Measurements from ENCODE around the gene SPG21.

Gene SPG21

GRCh38 chr15:64942356-64942755 is 47.4 kb downstream of the SPG21 start:
- H3K36me3 ChIP-seq (ENCODE audit: control insufficient read depth, insufficient read depth, low read length): peaks cover 9% of the 10 kb centered on the region
- no peak overlapping the region for H3K4me3 ChIP-seq (replicated peaks; ENCODE audit: low read depth, low read length)
- no peak for TF ChIP-seq CTCF (IDR thresholded peaks at IDR 0.05; ENCODE audit: insufficient read depth, low read length, poor library complexity, severe bottlenecking)
- no peak for DNase-seq (ENCODE audit: extremely low read depth, insufficient read length)
- no peaks in the 10 kb centered on the region for H3K27me3 ChIP-seq (replicated peaks; ENCODE audit: control insufficient read depth, insufficient read depth, low read length)

- no peak for DNase-seq (ENCODE audit: extremely low read depth, insufficient read length)
- Histone ChIP-seq H3K27me3 (replicated peaks; ENCODE audit: control insufficient read depth, insufficient read depth, low read length) (no peaks in the 10 kb centered on the region), H3K36me3 (ENCODE audit: control insufficient read depth, insufficient read depth, low read length) (peaks cover 2% of the 10 kb centered on the region), H3K4me3 (replicated peaks; ENCODE audit: low read depth, low read length) (no peak overlapping the region)
- TF ChIP-seq CTCF (IDR thresholded peaks at IDR 0.05; ENCODE audit: insufficient read depth, low read length, poor library complexity, severe bottlenecking): no peak
Measured at GRCh38 chr15:64938192-64938591, 51.5 kb downstream of the SPG21 start.

GRCh38 chr15:64934023-64934422 is 55.7 kb downstream of the SPG21 start:
- no peak for TF ChIP-seq CTCF (IDR thresholded peaks at IDR 0.05; ENCODE audit: insufficient read depth, low read length, poor library complexity, severe bottlenecking)
- Histone ChIP-seq H3K36me3 (ENCODE audit: control insufficient read depth, insufficient read depth, low read length) (no peaks in the 10 kb centered on the region; the same call in 1 of the 2 replicates), H3K4me3 (replicated peaks; ENCODE audit: low read depth, low read length) (no peak overlapping the region), H3K27me3 (replicated peaks; ENCODE audit: control insufficient read depth, insufficient read depth, low read length) (no peaks in the 10 kb centered on the region)
- DNase-seq (ENCODE audit: extremely low read depth, insufficient read length): no peak

- no peaks in the 10 kb centered on the region; the same call in 1 of the 2 replicates for H3K36me3 ChIP-seq (ENCODE audit: control insufficient read depth, insufficient read depth, low read length)
- H3K27me3 ChIP-seq (replicated peaks; ENCODE audit: control insufficient read depth, insufficient read depth, low read length): no peaks in the 10 kb centered on the region
- DNase-seq (ENCODE audit: extremely low read depth, insufficient read length): no peak
- no peak overlapping the region for H3K4me3 ChIP-seq (replicated peaks; ENCODE audit: low read depth, low read length)
- no peak for TF ChIP-seq CTCF (IDR thresholded peaks at IDR 0.05; ENCODE audit: insufficient read depth, low read length, poor library complexity, severe bottlenecking)
Measured at GRCh38 chr15:64931381-64931780, 58.3 kb downstream of the SPG21 start.

GRCh38 chr15:64930778-64931371 is 58.8 kb downstream of the SPG21 start:
- Histone ChIP-seq H3K36me3 (ENCODE audit: control insufficient read depth, insufficient read depth, low read length) (no peaks in the 10 kb centered on the region; the same call in 1 of the 2 replicates), H3K4me3 (replicated peaks; ENCODE audit: low read depth, low read length) (peak overlapping the region; percentile 26), H3K27me3 (replicated peaks; ENCODE audit: control insufficient read depth, insufficient read depth, low read length) (no peaks in the 10 kb centered on the region)
- no peak for TF ChIP-seq CTCF (IDR thresholded peaks at IDR 0.05; ENCODE audit: insufficient read depth, low read length, poor library complexity, severe bottlenecking)
- no peak for DNase-seq (ENCODE audit: extremely low read depth, insufficient read length)

Data from GM06990 (cell line).